CD4-positive, alpha-beta T cell treated with Interferon alpha-2 for 1 hour (primary cell): Measurements from ENCODE around the gene ATP2A3.

ENCODE experiments used
- DNase-seq, 2 donors: peaks; one replicate each; pipeline ENCODE4 v3.0.0-alpha.2; 2020 to 2022

The ATP2A3 gene

GRCh38 chr17:3972281-3972731 lies 8.1 kb upstream of the ATP2A3 start:
- DNase-seq, result peak in 1 of 2 donors; percentile 15

GRCh38 chr17:3970668-3971067 lies 6.4 kb upstream of the ATP2A3 start:
- DNase-seq, result no peak

GRCh38 chr17:3969963-3970362 lies 5.7 kb upstream of the ATP2A3 start:
- no peak for DNase-seq

DNA sequence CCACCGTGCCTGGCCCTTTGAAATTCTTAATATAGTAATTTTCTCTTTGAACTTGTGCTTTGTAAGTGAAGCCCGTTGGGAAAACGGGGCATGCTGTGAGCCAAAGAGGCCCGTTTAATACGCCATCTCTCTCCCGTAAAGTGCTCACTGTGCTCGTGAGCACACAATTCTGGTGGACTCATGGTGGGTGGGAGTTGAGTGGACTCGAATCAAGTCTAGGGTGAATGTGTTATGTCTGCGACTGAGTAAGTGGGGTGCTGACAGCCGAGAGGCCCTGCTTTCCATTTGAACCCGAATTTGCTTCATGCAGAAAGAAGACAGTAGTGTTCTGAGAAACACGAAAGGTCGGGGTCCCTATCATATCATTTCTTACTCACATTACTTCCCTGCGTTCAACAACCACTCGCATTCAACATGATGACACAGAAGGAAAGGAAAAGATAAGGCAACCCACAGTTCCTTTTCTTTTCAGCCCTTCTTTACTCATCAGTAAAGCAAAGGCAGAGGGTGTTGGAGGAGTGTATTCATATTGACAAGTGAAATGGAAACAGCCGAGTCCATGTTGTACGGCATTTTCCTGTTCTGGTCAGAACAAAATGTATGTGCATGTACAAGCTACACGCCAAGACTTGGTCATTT lies 4.8 kb upstream of the ATP2A3 start:
- no peak for DNase-seq

DNA sequence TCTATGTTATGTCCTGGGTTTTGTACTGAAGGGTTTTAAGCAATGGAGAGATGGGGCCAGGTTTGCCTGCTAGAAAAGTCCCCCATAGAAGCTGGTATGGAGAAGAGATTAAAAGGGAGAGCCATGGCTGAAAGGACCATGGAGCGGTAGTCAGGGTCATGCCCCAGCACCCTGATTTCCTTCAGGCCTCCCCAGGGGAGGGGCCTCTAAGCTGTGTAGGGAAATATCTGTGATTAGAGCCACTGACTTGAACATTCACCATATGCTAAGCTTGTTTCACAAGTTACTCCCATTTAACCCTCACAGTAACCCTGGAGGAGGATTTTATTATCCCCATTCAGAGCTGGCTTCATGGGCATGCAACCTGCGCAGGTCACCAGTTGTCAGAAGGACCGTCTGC lies 3.8 kb upstream of the ATP2A3 start:
- DNase-seq, result no peak

GRCh38 chr17:3966720-3967363 lies 2.6 kb upstream of the ATP2A3 start:
- no peak for DNase-seq

- DNase-seq, result peak; percentile 65 to 73
Observed at GRCh38 chr17:3965118-3965800, 1.0 kb upstream of the ATP2A3 start.

- DNase-seq, result peak; percentile 66 to 74
Observed at GRCh38 chr17:3963237-3964201, 718 bp downstream of the ATP2A3 start.

DNA sequence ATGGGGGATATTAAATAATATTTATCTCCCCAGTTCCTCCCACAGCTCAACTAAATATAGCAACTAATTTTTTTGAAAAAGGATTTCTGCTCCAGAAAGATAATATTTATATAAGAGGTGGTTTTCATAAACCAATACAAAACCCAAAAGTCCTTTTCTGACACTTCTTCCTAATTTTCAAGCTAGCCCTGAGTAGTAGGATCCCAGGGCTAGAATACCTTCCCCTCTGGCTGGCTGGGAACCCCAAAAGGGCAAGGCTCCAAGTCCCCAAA lies 1.3 kb downstream of the ATP2A3 start:
- no peak for DNase-seq

GRCh38 chr17:3962217-3962964 lies 1.8 kb downstream of the ATP2A3 start:
- no peak for DNase-seq

- DNase-seq, result peak; percentile 26 to 62
Observed at GRCh38 chr17:3961564-3962047, 2.6 kb downstream of the ATP2A3 start.

- peak in 1 of 2 donors; percentile 44 for DNase-seq
Observed at GRCh38 chr17:3960764-3961163, 3.5 kb downstream of the ATP2A3 start.

- DNase-seq, result no peak
Observed at GRCh38 chr17:3959921-3960601, 4.2 kb downstream of the ATP2A3 start.

GRCh38 chr17:3959295-3959899 lies 4.8 kb downstream of the ATP2A3 start:
- no peak for DNase-seq

GRCh38 chr17:3957735-3958599 lies 6.3 kb downstream of the ATP2A3 start:
- DNase-seq, result no peak

GRCh38 chr17:3956983-3957382 lies 7.3 kb downstream of the ATP2A3 start:
- DNase-seq, result no peak

DNA sequence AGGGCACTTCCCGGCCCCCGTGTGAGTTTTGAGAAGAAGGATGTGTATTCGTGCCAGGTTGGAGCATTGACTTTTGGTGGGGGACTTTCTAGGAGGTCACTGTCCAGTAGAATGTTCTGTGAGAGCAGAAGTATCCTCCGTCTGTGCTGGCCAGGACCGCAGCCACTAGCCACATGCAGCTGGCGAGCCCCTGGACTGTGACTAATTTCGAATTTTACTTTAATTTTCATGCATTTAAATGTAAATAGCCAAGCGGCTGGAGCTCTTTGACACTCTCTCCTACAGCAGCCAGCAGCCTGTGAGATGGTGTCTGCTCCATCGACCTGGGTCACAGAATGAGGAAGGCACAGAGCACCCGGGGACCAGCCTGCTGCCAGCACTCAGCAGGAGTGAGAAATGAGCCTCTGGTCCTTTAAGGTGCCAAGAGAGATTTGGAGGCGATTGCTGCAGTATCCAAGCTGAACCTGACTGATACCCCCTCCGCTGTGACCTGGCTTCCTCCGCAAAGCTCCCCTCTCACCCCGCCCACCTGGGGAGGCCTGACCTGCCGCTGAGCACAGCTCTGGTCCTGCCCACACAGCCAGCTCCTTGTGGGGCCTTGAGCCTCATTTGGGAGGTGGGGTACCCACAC lies 7.8 kb downstream of the ATP2A3 start:
- no peak for DNase-seq

GRCh38 chr17:3955673-3955988 lies 8.6 kb downstream of the ATP2A3 start:
- DNase-seq, result no peak

DNA sequence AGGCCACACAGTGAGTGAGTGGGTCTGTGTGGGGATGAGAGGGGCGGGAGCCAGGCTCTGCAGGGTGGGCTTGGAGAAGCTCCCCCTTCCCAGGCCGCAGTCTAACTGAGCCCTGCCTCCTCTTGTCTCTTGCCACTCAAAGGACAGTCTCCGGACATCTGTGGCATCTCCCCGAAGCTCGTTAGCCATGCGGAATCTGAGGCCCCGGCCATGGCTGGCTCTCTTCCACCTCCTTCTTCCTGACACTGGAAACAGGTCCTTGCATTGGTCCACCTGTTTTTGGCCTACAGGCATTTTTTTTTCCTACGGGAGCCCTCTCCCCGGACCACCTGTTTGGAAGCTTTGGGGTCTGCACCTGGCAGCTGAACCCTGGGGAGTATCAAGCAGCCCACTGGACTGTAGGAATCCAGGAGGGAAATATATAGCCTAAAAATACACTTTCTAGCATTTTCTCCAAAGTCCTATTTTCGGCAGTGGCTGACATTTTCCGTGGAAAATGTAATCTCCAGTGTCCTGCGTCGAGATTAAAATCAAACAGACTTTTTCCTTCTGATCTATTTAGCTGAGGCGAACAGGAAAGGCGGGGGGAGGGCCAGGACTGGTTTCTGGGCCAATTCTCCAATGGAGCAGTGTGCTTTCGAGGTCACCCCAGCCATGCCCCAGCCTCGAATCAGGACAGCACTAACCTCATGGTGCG lies 9.1 kb downstream of the ATP2A3 start:
- no peak for DNase-seq
